Measurements from ENCODE around the gene LILRB4. TPM values are rescaled to one million over a fixed set of nuclear protein-coding genes. Genes with fewer than 3 reads are reported as not detected.

The LILRB4 gene
- total RNA-seq, 1 experiment from 2014 or later, result not detected

DNA sequence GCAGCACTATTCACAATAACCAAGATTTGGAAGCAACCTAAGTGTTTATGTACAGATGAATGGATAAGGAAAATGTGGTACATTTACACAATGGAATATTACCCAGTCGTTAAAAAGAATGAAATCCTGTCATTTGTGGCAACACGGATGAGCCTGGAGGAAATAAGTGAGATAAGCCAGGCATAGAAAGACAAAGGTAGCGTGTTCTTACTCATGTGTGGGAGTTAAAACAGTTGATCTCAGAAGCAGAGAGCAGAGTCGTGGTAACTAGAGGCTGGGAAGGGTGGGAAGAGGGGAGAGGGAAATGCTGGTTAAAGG lies 29.5 kb downstream of the LILRB4 start:
- POLR2A ChIA-PET, result no interaction called here
- Mint-ChIP-seq H3K4me3 (ENCODE audit: unreplicated experiment) (no peak overlapping the region), H3K27ac (ENCODE audit: unreplicated experiment) (no peak overlapping the region), H3K36me3 (ENCODE audit: insufficient read depth, unreplicated experiment) (no peaks in the 10 kb centered on the region), H3K9me3 (ENCODE audit: unreplicated experiment) (no peaks in the 10 kb centered on the region), H3K4me1 (ENCODE audit: low read depth, unreplicated experiment) (no peaks in the 10 kb centered on the region), H3K27me3 (ENCODE audit: insufficient read depth, unreplicated experiment) (peaks cover 28% of the 10 kb centered on the region)
- H3K9me3 ChIP-seq, result no peaks in the 10 kb centered on the region
- H3K4me1 ChIP-seq, result no peaks in the 10 kb centered on the region
- TF ChIP-seq, protein P1, sequence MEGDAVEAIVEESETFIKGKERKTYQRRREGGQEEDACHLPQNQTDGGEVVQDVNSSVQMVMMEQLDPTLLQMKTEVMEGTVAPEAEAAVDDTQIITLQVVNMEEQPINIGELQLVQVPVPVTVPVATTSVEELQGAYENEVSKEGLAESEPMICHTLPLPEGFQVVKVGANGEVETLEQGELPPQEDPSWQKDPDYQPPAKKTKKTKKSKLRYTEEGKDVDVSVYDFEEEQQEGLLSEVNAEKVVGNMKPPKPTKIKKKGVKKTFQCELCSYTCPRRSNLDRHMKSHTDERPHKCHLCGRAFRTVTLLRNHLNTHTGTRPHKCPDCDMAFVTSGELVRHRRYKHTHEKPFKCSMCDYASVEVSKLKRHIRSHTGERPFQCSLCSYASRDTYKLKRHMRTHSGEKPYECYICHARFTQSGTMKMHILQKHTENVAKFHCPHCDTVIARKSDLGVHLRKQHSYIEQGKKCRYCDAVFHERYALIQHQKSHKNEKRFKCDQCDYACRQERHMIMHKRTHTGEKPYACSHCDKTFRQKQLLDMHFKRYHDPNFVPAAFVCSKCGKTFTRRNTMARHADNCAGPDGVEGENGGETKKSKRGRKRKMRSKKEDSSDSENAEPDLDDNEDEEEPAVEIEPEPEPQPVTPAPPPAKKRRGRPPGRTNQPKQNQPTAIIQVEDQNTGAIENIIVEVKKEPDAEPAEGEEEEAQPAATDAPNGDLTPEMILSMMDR (IDR thresholded peaks at IDR 0.05; ENCODE audit: insufficient read depth in 1 of 2, low read depth in 1 of 2, low read length in 1 of 2, severe bottlenecking in 1 of 2, unreplicated experiment in 1 of 2), result no peak
- H3K4me3 ChIP-seq (ENCODE audit: low read depth, low read length), result no peak overlapping the region
- DNase-seq, result no peak
- intact Hi-C loops (cut with micrococcal nuclease; ENCODE audit: unreplicated experiment), result no loop called here
- no peaks in the 10 kb centered on the region; the same call in 1 of the 2 replicates for H3K27me3 ChIP-seq (replicated peaks; ENCODE audit: control insufficient read depth, insufficient read depth, low read length)
- no peaks in the 10 kb centered on the region for H3K36me3 ChIP-seq (ENCODE audit: control insufficient read depth, insufficient read depth, low read length)
- no TSS peak for BruUV-seq (replicated peaks)
- CTCF ChIA-PET, result no interaction called here

DNA sequence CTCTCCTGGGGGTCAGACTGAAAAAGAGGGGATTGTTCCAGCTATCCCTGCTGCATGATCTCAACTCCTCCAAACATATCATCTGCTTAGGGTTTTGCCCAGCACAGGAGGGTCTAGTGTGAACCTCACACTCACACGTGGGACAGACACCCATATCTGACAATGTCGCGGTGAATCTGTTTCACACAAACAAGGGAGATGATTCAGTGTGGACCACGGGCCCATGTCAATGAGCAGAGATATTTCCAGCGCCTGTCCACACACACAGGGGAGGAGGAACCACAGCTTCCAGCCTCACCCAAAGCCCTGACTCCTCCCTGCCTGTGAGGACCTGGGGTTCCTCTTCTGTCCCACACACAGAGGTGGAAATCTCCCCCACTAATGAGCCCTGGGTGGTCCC lies 31.9 kb downstream of the LILRB4 start:
- intact Hi-C loops (cut with micrococcal nuclease; ENCODE audit: unreplicated experiment), result no loop called here

DNA sequence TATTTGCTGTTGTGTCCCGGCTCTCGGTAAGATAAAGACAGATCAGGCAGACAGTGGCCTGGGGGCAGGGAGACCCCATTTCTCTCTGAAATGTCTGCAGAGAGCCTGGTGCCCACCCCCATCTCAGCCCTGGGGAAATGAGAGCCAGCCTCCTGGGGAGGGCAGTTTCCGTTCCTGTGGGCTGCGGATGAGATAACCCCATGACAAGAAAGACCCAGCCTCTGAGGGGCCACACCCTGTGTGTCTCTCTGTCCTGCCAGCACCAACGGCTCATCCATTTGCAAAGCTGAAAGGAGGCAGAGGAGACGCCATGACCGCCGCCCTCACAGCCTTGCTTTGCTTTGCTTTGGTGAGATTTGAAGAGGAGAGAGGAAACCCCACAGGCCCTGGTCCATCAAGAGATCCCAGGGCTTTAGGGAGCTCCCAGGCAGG lies 33.3 kb downstream of the LILRB4 start:
- intact Hi-C loops (cut with micrococcal nuclease; ENCODE audit: unreplicated experiment), result no loop called here
- no peak for DNase-seq
- Histone ChIP-seq H3K9me3 (no peaks in the 10 kb centered on the region), H3K27me3 (replicated peaks; ENCODE audit: control insufficient read depth, insufficient read depth, low read length) (no peaks in the 10 kb centered on the region; the same call in 1 of the 2 replicates), H3K4me3 (ENCODE audit: low read depth, low read length) (no peak overlapping the region), H3K4me1 (no peaks in the 10 kb centered on the region), H3K36me3 (ENCODE audit: control insufficient read depth, insufficient read depth, low read length) (no peaks in the 10 kb centered on the region)
- POLR2A ChIA-PET, result no interaction called here
- TF ChIP-seq, protein P1 (IDR thresholded peaks at IDR 0.05; ENCODE audit: insufficient read depth in 1 of 2, low read depth in 1 of 2, low read length in 1 of 2, severe bottlenecking in 1 of 2, unreplicated experiment in 1 of 2), result no peak
- no TSS peak for BruUV-seq (replicated peaks)
- Mint-ChIP-seq H3K27me3 (ENCODE audit: insufficient read depth, unreplicated experiment) (peaks cover 32% of the 10 kb centered on the region), H3K36me3 (ENCODE audit: insufficient read depth, unreplicated experiment) (no peaks in the 10 kb centered on the region), H3K27ac (ENCODE audit: unreplicated experiment) (no peak overlapping the region), H3K4me3 (ENCODE audit: unreplicated experiment) (no peak overlapping the region), H3K9me3 (ENCODE audit: unreplicated experiment) (no peaks in the 10 kb centered on the region), H3K4me1 (ENCODE audit: low read depth, unreplicated experiment) (no peaks in the 10 kb centered on the region)
- CTCF ChIA-PET, result no interaction called here

More for the DNA sequence above, 31.9 kb downstream of the LILRB4 start:
- Mint-ChIP-seq H3K27me3 (ENCODE audit: insufficient read depth, unreplicated experiment) (peaks cover 31% of the 10 kb centered on the region), H3K27ac (ENCODE audit: unreplicated experiment) (no peak overlapping the region), H3K4me1 (ENCODE audit: low read depth, unreplicated experiment) (no peaks in the 10 kb centered on the region), H3K36me3 (ENCODE audit: insufficient read depth, unreplicated experiment) (no peaks in the 10 kb centered on the region), H3K9me3 (ENCODE audit: unreplicated experiment) (no peaks in the 10 kb centered on the region), H3K4me3 (ENCODE audit: unreplicated experiment) (no peak overlapping the region)
- DNase-seq, result no peak
- no peak overlapping the region for H3K4me3 ChIP-seq (ENCODE audit: low read depth, low read length)
- no peaks in the 10 kb centered on the region for H3K9me3 ChIP-seq
- TF ChIP-seq, protein P1 (IDR thresholded peaks at IDR 0.05; ENCODE audit: insufficient read depth in 1 of 2, low read depth in 1 of 2, low read length in 1 of 2, severe bottlenecking in 1 of 2, unreplicated experiment in 1 of 2), result no peak
- no TSS peak for BruUV-seq (replicated peaks)
- ChIA-PET POLR2A (no interaction called here), CTCF (interaction anchor here (0.7 kb wide), 1 partner anchor 36 kb away, joined by 4 read pairs; no protein-coding TSS in a partner anchor)
- H3K36me3 ChIP-seq (ENCODE audit: control insufficient read depth, insufficient read depth, low read length), result no peaks in the 10 kb centered on the region
- H3K4me1 ChIP-seq, result no peaks in the 10 kb centered on the region
- no peaks in the 10 kb centered on the region; the same call in 1 of the 2 replicates for H3K27me3 ChIP-seq (replicated peaks; ENCODE audit: control insufficient read depth, insufficient read depth, low read length)

Measured in Caco-2 (cell line).